Activated effector memory CD4-positive, alpha-beta T cell treated with Interleukin-2 at 50 U/mL for 16 hours (primary cell): Measurements from ENCODE around the gene L3MBTL4.
"Not testable (repeated sequence)": the region's sequence is repeated elsewhere in the genome, so short reads cannot be mapped to it uniquely, and the experiment has no call there.

Source experiments
- DNase-seq: peaks from one replicate; pipeline ENCODE4 v3.0.0-alpha.2; 2020

The L3MBTL4 gene

DNA sequence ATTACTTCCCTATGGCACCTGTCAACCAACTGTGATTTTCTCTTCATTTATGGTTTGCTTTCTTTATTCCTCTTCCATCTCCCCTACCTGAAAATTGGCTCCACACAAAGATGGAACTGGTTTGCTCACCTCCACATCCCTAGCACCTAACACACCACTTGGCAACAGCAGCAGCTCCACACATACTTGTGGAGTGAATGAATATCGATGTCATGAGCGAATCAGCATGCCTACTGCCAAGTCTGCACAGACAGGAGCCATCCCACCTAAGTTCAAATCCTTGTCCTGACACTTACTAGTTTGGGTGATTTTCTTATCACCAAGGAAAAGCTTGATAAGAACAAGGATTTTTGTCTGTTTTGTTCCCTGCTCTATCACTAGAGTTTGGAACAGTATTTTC lies 328.0 kb downstream of the L3MBTL4 start:
- DNase-seq: no peak

DNA sequence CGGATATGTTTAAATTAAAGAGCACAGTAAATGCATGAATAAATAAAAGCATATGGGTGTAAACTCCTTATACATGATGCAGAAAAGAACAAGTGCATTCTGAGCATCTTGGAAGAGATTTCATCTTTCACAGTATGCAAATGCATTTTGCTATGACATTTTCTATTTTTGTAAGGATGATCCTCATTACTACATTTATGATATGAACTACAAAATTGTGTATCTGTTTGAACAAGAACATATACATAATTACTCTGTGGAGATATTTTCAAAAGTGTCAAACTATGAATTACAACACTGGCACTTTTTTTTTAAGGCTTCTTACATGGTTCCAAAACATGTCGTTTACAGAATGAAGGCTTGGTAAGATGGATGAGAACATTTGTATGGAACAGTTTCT lies 335.3 kb downstream of the L3MBTL4 start:
- DNase-seq: no peak

DNA sequence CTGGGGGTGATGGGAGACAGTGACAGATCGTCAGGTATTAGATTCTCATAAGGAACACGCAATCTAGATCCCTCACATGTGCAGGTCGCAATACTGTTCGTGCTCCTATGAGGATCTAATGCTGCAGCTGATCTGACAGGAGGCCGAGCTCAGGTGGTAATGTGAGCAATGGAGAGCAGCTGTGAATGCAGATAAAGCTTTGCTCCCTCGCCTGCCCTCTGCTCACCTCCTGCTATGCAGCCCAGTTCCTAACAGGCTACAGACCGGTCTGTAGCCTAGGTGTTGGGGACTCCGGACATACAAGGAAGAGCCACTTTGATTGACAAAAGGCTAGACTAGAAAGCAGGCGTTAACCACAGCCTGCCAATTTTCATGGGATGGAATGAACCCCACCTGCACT lies 335.8 kb downstream of the L3MBTL4 start:
- no peak for DNase-seq

DNA sequence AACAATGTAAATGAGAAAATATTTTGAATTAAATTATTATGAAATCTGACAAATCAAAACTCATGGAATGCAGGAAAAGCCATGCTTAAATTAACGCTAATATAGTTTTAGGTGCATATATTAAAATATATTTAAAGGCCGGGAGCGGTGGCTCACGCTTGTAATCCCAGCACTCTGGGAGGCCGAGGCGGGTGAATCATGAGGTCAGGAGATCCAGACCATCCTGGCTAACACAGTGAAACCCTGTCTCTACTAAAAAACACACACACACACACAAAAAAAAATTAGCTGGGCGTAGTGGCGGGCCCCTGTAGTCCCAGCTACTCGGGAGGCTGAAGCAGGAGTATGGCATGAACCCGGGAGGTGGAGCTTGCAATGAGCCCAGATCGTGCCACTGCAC lies 342.3 kb downstream of the L3MBTL4 start:
- DNase-seq: not testable (repeated sequence)

DNA sequence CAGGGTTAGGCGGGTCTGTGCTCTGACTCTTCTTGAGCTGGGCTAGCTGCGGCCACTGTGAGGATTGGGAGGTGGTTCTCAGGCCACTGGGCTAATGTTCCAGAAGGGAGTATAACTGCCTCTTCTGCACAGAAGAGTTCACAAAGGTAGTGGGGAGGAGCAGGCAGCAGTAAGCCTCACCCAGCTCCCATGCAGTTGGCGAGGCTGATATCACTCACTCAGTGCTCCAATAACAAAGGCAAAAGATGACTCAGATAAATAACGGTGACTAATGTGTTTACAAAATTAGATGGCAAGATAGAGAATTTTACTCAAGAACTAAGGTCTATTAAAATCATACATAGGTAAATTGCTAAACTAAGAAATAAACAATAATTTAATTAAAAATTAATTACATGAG lies 345.2 kb downstream of the L3MBTL4 start:
- no peak for DNase-seq

DNA sequence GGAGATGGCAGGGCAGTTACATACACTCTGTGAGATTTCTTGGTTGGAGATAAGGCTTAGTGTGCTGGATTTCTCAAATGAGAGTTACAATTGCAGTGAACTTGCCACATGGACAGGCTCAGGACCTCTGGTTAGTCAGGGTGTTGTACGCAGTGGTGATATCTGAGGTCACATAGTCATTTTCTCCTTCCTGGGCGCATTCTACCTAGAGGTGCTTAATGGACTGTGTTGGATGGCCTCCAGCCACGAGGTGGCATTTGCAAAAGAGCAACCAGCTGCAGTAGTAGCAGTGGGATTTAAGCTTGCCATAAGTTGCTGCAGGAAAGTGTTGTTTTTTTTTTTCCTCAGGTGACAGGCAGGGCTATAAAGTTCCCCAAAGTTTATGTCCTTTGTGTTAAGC lies 345.6 kb downstream of the L3MBTL4 start:
- no peak for DNase-seq

DNA sequence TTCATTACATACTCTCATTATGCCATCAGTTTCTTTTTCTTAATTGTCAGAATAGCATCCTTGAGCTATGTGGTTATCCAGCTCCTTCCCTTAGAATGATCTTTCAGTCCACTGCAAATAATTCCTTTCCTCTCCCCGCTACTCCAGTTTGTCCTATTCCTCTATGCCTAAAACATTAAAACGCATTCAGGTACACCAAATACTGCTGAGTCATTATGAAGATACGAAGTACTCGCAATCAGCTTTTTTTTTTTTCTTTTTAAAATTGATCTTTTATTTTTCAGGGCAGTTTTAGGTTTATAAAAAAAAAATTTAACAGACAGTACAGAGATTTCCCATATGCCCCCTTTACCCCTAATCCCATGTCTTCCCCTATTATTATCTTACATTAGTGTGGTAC lies 354.6 kb downstream of the L3MBTL4 start:
- DNase-seq: no peak

DNA sequence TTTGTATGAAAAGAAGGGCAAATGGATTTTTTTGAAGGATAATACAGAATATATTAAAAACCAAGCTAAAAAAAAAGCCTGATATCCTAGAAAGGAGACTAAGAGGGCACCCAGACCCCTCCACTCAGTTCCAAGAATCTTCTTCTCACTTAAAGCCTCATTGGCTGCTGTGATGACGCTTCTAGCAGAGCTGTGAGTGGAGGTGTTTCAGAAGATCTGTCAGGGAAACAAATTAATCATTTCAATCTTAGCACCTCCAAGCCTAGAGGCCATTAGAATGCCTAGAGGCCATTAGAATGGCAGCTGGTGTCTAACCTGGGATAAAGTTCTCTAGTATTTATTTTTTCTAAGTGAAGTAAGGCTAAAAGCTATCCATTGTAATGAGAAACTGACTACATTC lies 355.2 kb downstream of the L3MBTL4 start:
- DNase-seq: no peak

DNA sequence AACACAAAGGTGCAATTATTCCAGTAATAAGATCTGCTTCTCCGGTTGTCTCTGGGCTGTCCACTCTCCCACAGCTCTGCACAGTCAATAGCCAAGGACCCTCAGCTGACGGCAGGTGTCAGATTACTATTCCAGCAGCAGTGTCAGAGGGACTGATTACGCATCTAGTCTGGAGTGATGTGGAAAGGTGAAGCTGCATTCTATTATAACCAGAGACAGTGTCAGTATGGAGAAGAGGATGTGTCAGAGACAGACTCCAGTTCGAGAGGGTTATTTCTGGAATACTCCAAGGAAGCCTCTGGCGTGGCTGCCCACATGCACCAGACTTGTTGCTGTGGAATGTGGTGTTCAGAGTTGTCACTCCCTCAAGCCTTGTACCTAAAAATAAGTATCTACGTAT lies 355.8 kb downstream of the L3MBTL4 start:
- DNase-seq: no peak

DNA sequence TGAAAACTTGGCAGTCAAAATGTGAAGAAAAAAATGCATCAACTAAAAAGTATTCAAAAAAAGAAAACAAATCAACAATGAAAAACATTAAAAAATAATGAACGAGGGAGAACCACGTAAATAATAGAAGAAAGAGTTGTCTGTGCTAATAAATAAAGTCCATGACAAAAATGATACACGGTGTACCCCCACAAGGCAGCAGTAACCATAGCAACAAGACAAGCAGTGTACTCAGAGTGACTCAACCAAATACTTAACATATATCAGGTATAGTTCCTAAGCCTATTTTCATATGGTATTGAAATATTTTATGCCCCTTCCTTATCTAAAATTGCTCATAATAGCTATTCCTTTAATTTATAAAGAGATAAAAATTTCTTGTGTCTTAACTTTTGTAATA lies 357.1 kb downstream of the L3MBTL4 start:
- no peak for DNase-seq

DNA sequence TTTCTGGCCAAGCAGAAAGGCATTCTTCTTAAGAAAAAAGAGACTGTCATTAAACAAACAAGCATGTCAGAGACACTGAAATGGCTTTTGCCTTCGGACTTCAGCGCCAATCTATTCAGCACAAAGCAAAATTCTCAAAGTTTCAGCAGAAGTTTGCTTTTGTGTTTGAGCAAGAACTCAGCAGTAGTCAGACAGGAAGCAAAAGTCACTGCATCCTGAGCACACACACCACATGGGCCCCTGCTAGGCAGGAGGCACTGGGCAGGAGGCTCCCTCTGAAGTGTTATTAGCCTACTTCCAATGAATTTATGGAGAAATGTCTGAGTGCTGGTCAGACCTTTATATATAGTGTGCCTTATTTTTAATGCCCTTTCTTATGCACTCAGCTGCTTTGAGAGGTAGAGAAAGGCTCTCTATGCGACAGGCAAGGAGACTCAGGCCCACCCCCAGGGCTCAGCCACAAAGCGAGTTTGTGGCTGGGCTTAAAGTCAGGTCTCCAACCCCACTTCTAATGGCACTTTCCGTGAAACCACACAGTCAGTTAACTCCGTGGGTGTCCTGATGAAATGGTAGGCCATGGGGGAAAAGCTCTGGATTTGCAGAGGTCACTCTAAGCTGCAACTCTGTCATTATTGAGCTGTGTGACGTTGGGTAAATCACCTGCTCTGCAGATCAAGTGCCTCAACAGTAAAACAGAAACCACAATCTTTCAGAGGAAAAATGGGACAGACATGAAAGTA lies 358.4 kb downstream of the L3MBTL4 start:
- DNase-seq: no peak

DNA sequence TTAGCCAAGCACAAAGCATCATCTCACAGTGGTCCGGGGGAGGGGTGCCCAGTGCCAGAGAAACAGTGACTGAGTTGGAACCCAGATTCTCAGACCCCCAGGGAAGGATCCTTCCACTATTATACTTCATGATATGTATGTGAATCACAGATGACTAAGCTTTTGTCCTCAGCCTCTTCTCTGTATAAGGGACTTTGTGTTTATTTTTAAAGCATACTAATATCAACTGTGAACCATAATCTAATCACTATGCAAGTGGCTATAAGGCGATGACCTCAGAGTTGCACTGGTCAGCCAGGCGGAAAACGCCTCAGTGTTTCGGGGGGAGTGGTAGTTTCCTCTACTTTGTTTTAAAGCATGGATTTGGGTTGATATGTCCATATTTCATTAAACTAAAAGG lies 359.0 kb downstream of the L3MBTL4 start:
- DNase-seq: no peak

DNA sequence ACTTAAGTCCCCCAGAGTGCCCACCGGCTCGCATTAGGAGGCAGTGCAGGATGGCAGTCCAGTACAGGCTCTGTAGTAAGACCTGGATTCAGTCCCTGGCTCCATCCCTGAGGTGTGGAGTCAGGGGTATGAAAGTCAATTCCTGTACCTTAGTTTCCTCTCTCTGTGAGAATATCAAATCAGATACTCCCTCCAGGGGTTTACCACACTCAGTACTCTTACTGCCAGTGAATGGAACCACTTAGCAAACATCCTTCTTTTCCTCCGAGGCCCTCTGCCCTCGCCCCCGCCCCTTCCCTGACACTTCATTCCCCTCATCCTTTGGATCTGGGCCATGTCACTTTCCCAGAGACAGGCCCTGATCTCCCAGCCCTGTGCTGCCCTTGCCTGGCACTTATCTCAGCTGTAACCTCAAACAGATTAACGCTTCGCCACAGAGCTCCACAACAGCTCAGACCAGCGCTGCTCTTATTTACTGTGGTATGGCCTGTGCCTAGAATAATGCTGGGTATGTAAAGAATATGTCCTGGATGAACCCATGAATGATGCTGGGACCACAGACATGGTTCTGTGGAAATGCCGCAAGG lies 360.4 kb downstream of the L3MBTL4 start:
- DNase-seq: no peak

DNA sequence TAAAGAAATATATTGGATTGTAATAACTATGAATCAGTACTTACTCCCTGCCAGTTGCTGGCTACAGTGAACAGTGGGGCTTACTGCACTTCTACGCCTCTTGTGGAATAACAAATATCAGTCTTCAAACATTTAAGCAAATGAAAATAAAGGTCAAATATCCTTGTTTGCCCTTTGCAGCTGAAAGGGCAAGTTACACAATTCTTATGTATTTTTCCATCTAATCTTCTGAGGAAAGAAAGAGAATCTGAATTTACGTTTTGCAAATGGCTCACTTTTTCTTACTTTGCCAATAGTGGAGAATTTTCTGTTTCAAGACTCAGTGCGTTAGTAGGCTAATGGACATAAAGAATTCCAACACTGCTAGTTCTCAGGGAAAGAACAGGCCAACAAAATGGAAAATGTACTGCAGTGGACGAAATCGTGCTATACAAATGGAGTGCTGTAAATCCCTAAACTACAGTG lies 362.2 kb downstream of the L3MBTL4 start:
- no peak for DNase-seq

DNA sequence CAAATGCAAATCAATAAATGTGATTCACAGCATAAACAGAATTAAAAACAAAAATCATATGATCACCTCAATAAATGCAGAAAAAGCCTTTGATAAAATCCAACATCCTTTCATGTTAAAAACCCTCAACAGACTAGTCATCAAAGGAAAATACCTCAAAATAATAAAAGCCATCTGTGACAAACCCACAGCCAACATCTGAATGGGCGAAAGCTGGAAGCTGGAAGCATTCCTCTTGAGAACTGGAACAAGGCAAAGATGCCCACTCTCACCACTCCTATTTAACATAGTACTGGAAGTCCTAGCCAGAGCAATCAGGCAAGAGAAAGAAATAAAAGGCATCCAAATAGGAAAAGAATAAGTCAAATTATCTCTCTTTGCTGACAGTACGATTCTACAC lies 367.1 kb downstream of the L3MBTL4 start:
- DNase-seq: not testable (repeated sequence)

DNA sequence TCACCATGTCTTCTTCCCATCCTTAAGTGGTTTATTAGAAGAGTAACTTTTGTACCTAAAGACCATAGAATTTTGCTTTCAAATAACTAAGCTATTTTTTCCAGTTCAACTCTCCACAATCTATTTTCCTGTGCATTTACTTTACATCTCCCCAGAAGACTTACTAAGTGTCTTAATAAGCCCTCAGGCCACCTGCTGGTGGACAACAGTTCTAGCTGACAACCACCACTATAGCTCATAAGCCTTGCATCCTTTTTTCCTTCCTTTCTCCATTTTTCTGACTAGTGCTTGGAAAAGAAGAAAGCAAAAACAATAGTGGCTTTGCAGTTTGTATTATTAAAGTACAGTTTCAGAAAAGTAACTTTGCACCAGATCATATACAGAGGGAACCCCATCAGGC lies 369.9 kb downstream of the L3MBTL4 start:
- no peak for DNase-seq

DNA sequence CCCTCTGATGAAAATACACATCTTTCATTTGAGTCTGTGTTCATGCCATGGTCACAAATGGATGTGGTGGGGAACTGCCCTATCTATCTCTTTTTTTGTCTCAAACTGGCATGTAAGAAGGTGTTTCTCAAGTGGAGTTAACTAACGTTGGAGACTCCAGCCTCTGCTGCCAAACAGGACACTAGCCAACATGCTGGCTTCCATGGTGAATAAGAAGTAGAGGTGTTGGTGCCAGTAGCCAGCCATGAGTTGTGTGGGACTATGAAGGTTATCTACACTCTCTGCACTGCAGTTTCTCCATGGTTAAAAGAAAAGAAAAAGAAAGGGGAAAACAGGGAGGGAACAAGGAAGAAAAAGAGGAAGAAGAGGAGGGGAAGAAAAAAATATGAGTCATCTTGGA lies 370.4 kb downstream of the L3MBTL4 start:
- DNase-seq: no peak

DNA sequence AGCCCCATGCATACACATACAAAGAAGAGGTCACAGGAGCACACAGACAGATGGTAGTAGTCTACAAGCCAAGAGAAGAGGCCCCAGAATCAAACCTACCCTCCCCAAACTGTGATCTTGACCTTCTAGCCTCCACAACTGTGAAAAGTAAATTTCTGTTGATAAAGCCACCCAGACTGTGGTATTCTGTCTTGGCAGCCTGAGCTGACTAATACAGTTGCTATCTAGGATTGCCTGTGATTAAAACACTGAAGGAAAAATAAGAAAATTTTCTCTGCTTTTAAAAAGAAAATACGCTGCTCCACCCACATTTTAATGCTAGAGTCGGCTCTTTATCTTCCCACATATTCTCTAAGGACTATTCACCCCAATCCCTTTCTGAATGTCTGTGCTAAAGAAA lies 375.7 kb downstream of the L3MBTL4 start:
- DNase-seq: no peak

DNA sequence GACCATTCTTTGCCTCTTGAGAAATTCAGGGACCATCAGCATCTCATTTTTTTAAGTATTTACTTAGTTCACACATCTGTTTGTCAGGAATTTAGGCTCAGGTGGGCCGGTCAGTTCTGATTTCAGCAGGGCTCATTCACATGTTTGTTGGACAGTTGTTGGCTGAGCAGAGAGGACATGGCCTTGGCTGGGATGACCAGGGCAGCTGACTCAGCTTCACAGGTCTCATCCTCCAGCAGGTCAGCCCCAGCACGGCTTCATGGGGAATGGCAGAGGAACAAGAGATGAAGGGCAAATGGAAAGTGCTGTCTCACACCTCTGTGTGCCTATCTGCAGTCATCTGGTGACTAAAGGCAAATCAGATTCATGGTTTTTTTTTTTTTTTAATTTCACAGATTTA lies 383.3 kb downstream of the L3MBTL4 start:
- DNase-seq: no peak

DNA sequence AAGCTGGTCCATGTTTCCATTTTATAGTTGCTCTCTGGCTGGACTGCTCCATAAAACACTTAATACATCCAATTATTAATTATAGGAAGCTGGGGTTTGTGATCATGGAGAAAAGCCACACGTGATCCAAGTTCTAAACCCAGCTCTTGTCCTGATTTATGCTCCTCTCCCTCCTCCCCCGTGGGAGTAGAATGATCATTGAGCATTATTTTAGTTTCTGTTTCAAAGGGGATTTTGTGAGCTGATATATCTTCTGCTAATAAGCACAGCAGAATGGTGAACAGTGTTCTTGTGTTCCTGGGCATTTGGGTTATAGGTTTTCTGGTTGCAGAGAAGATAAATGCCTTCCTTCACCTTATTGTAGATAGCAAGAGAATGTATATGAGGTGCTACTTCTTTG lies 383.7 kb downstream of the L3MBTL4 start:
- DNase-seq: no peak

DNA sequence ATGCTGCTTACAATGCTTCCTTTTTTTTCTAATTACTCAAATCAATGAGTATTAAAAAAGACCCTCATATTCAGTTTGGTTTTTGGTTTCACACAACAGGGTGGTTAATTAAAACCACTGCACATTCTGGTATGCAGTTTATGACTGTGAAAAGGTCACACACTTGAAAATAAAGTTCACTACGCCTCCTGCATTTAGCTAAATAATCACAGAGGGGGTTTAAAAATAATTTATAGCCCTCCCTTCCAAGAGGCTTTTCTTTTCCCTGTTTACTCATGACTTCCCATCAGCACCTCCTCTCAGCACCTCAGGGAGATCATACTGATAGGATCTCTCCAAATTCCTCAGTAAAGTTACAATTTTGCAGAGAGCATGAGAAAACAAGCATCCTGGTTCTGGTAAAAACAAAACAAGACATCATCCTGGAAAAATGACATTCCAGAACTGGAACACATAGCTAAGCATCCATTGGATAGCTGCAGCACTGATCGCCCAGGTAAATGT lies 389.9 kb downstream of the L3MBTL4 start:
- DNase-seq: no peak

DNA sequence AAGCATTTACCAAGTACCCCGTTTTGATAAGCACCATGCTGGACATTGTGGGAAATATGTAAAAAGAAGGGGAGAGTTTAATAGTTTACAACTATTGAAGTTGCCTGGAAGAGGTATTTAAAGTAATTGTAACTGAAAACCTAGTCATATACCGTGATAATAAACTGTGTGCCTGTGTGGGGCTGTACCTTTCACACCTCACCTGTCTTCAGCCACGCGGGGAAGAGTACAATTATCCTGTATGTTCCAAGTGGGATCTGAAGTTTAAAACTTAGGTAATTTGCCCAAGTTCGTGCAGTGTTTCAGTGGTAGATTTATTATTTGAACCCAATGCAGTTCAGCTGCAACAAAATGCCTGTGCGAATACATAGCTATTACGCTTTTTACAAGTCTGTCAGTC lies 391.2 kb downstream of the L3MBTL4 start:
- DNase-seq: no peak

DNA sequence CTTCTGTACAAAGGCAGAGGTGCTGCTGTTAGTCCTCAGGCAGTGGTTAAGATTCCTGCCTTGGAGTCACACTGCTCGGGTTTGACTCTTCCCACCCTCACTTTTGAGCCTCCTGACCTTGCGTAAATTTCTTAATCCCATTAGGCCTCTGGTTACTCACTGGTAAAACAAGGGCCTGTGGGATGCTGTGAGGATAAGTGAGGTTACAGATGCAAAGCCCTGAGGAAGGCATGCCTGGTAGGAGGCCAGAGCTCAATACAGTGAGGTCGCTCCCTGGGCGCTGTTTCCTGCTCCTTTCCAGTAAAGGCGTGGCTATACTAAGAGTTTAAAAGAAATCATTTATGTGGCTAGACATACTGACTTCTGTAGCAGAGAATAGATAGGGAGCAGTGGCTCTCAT lies 391.9 kb downstream of the L3MBTL4 start:
- no peak for DNase-seq

DNA sequence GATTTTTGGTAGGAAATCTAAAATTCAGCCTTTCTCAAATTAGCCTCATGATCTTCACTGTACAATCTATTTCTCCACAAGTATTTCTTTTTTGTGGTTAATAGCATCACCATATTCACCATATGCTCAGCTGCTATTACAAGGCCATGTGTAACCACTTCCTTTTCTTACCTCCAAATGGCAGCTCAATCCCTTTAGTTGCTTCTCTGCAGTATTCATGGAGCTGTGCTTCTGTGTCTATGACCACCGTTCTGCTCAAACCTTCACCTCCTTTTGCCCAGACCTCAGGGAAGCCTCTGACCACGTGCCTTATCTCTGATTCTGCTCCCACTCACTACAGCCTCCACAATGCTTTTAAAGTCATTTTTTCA lies 392.7 kb downstream of the L3MBTL4 start:
- DNase-seq: no peak
